K562 (cell line): Measurements from ENCODE around the gene TMEM191C. TPM values are rescaled to one million over a fixed set of nuclear protein-coding genes. Genes with fewer than 3 reads are reported as not detected.

ENCODE experiments used
- CHCHD3 ChIP-seq: fragments of 250-450 bp; sonication (Bioruptor Pico); IDR thresholded peaks from 2 replicates; pipeline ENCODE4 v2.1.2; 2022; ENCODE audit warnings: mild to moderate bottlenecking
- ESRRA ChIP-seq: fragments of 450-650 bp; IDR thresholded peaks from 2 replicates; pipeline ENCODE4 v1.6.1; 2014; ENCODE audit warnings: low read depth, mild to moderate bottlenecking, moderate library complexity, borderline replicate concordance
- HDAC6 ChIP-seq: IDR thresholded peaks from 2 replicates; pipeline ENCODE4 v1.6.1; 2012; ENCODE audit warnings: low read depth, mild to moderate bottlenecking, control low read depth, inconsistent platforms, low read length, moderate library complexity
- IRF2 ChIP-seq: sonication (generic); formaldehyde crosslinking; IDR thresholded peaks from 2 replicates; pipeline ENCODE4 v1.8.1; 2022; ENCODE audit warnings: mild to moderate bottlenecking, missing genetic modification reagents
- NKRF ChIP-seq: fragments of 450-650 bp; IDR thresholded peaks from 2 replicates; pipeline ENCODE4 v1.6.1; 2016; ENCODE audit warnings: borderline replicate concordance
- PHTF2 ChIP-seq: fragments of 250-450 bp; sonication (Bioruptor Pico); IDR thresholded peaks from 2 replicates; pipeline ENCODE4 v1.5.0; 2021; ENCODE audit warnings: mild to moderate bottlenecking
- PURB ChIP-seq: sonication (generic); formaldehyde crosslinking; IDR thresholded peaks from 2 replicates; pipeline ENCODE4 v1.9.0; 2021; ENCODE audit warnings: low read depth, mild to moderate bottlenecking, missing genetic modification reagents
- SIX5 ChIP-seq, 2 experiments: IDR thresholded peaks; 2 replicates each; pipeline ENCODE4 v1.6.1; 2011; ENCODE audit warnings: low read length in 2 of 2, borderline replicate concordance in 1 of 2, low read depth in 1 of 2, mild to moderate bottlenecking in 1 of 2, moderate library complexity in 1 of 2; ENCODE audit not compliant: insufficient read depth in 1 of 2
- THAP12 ChIP-seq: fragments of 250-450 bp; sonication (Bioruptor Pico); IDR thresholded peaks from 2 replicates; pipeline ENCODE4 v1.9.0; 2021; ENCODE audit warnings: mild to moderate bottlenecking, inconsistent platforms
- ZFX ChIP-seq: sonication (generic); formaldehyde crosslinking; IDR thresholded peaks from 2 replicates; pipeline ENCODE4 v1.8.0; 2022; ENCODE audit warnings: mild to moderate bottlenecking, missing genetic modification reagents, moderate library complexity
- ZNF143 ChIP-seq: sonication (generic); formaldehyde crosslinking; IDR thresholded peaks from 2 replicates; pipeline ENCODE4 v1.9.0; 2022; ENCODE audit warnings: mild to moderate bottlenecking, missing genetic modification reagents
- ZNF174 ChIP-seq: fragments of 250-450 bp; sonication (Bioruptor Pico); IDR thresholded peaks from 2 replicates; pipeline ENCODE4 v1.4.0; 2020; ENCODE audit warnings: mild to moderate bottlenecking
- ZNF282 ChIP-seq: sonication (generic); formaldehyde crosslinking; IDR thresholded peaks from 2 replicates; pipeline ENCODE4 v1.8.1; 2023; ENCODE audit warnings: missing genetic modification reagents
- ZNF589 ChIP-seq: fragments of 200-800 bp; sonication (Bioruptor generic); IDR thresholded peaks from 2 replicates; pipeline ENCODE4 v1.6.1; 2016; ENCODE audit warnings: low read depth, missing genetic modification characterization, missing compliant biosample characterization
- polyA plus RNA-seq, 8 experiments: library from polyadenylated mRNA; depleted of rRNA in 4 of 8; stranded (reverse) in 5 of 8; unstranded in 3 of 8; fragments of >200 nt; fragmentation: Nextera tagmentation in 2 of 8; fragmentation: Illumina TruSeq in 1 of 8; extraction: Ambion mirVana in 2 of 8; extraction: Trizol in 1 of 8; gene quantifications; 2 replicates each; pipeline versions ENCODE4 v1.2.1 to v1.2.3, GENCODE V29; 2011 to 2014; ENCODE audit warnings: inconsistent platforms in 1 of 8, missing spikeins in 1 of 8
- total RNA-seq, 7 experiments: library from RNA; depleted of rRNA in 6 of 7; stranded (reverse); fragments of >200 nt in 6 of 7; fragmentation: Illumina TruSeq in 2 of 7; extraction: Trizol in 2 of 7; gene quantifications; 2 replicates each; pipeline versions ENCODE4 v1.2.1 to v1.2.3, GENCODE V29; 2011 to 2021; ENCODE audit warnings: low replicate concordance in 1 of 7
- TF ChIP-seq, protein P1 (sequence below), 3 experiments: fragments of 200-800 bp in 1 of 3; fragments of 250-450 bp in 1 of 3; fragments of 450-650 bp in 1 of 3; sonication (Bioruptor Pico) in 1 of 3; sonication (Bioruptor generic) in 1 of 3; formaldehyde crosslinking in 1 of 3; IDR thresholded peaks; 2 replicates each; pipeline versions ENCODE4 v1.6.1 to v1.8.0; 2016 to 2022; ENCODE audit warnings: mild to moderate bottlenecking in 2 of 3, missing genetic modification characterization in 2 of 3, missing compliant biosample characterization in 1 of 3, moderate library complexity in 1 of 3
- TF ChIP-seq, protein P2 (sequence below): fragments of 450-650 bp; formaldehyde crosslinking; conservative IDR thresholded peaks from 2 replicates; pipeline ENCODE4 v1.4.0; 2022; ENCODE audit warnings: mild to moderate bottlenecking, missing genetic modification characterization

The TMEM191C gene
- total and polyA plus RNA-seq, 9 of the 15 experiments (the other 6 are each of a cell fraction or from before 2014, with no cell fraction given), result 0.15 to 7.1 (median 1.1) TPM

DNA sequence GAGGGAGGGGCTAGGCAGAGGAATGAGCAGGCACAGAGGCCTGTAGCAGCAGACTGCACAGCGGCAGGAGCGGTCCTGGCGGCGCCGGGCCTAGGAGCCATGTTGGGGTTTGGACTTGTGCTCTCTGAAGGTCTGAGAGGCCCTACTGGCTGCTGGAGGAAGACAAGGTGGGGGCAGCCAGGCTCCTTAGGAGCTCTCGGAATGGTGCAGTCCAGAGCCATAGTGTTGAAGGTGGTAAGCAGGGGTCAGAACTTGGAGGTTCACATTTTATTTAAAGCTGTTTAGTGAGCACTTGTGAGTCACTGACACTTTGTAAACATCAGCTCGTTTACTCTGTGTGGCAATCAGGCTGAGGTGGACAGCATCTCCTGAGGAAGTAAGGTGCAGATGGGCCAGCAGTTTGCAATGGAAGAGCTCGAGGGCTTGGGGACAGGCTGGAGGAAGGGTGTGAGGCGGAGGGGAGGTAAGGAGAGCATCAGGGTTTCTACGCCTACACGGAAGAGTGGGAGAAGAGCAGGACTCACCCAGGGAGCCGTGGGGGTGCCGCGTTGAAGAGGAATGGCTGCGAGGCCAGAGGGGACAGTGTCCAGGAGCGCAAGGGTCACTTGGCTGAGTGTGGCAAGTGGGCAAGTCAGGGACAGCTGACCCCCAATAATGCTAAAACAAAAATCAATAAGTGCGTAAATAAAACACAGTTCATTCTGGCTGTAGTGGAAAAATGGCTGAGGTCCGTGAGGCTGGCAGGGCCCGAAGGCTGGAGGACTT, 10.0 kb upstream of the TMEM191C start (continued):
- TF ChIP-seq, protein P1, sequence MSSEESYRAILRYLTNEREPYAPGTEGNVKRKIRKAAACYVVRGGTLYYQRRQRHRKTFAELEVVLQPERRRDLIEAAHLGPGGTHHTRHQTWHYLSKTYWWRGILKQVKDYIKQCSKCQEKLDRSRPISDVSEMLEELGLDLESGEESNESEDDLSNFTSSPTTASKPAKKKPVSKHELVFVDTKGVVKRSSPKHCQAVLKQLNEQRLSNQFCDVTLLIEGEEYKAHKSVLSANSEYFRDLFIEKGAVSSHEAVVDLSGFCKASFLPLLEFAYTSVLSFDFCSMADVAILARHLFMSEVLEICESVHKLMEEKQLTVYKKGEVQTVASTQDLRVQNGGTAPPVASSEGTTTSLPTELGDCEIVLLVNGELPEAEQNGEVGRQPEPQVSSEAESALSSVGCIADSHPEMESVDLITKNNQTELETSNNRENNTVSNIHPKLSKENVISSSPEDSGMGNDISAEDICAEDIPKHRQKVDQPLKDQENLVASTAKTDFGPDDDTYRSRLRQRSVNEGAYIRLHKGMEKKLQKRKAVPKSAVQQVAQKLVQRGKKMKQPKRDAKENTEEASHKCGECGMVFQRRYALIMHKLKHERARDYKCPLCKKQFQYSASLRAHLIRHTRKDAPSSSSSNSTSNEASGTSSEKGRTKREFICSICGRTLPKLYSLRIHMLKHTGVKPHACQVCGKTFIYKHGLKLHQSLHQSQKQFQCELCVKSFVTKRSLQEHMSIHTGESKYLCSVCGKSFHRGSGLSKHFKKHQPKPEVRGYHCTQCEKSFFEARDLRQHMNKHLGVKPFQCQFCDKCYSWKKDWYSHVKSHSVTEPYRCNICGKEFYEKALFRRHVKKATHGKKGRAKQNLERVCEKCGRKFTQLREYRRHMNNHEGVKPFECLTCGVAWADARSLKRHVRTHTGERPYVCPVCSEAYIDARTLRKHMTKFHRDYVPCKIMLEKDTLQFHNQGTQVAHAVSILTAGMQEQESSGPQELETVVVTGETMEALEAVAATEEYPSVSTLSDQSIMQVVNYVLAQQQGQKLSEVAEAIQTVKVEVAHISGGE (CRISPR knock-in tag; IDR thresholded peaks at IDR 0.05), result peak in 1 of 3 experiments; percentile 22; a peak in 1 of 6 replicates
- 0 out of 2 replicates have a peak, but pooled peaks have one; percentile 36 for TF ChIP-seq PHTF2
- peak; percentile 65; the same call in 1 of the 2 replicates for TF ChIP-seq HDAC6
- peak; percentile 9; the same call in 1 of the 2 replicates for TF ChIP-seq ZFX (CRISPR knock-in tag)
- peak; percentile 81; the same call in 1 of the 2 replicates for TF ChIP-seq THAP12 (CRISPR knock-in tag)
- no peak for TF ChIP-seq ZNF174 (CRISPR knock-in tag)
- TF ChIP-seq SIX5 (IDR thresholded peaks at IDR 0.05; ENCODE audit: borderline replicate concordance in 1 of 2, insufficient read depth in 1 of 2, low read depth in 1 of 2, low read length in 2 of 2), result peak in 1 of 2 experiments; percentile 8; a peak in 1 of 4 replicates
- 0 out of 2 replicates have a peak, but pooled peaks have one; percentile 20 for TF ChIP-seq ZNF282 (CRISPR knock-in tag)
- TF ChIP-seq ZNF143, result peak; percentile 12; the same call in 1 of the 2 replicates
- TF ChIP-seq NKRF, result no peak
- TF ChIP-seq ZNF589 (CRISPR knock-in tag), result no peak
- TF ChIP-seq PURB (CRISPR knock-in tag), result 0 out of 2 replicates have a peak, but pooled peaks have one; percentile 39
- no peak for TF ChIP-seq ESRRA
- TF ChIP-seq IRF2 (CRISPR knock-in tag), result peak; percentile 56; the same call in 1 of the 2 replicates
- TF ChIP-seq, protein P2, sequence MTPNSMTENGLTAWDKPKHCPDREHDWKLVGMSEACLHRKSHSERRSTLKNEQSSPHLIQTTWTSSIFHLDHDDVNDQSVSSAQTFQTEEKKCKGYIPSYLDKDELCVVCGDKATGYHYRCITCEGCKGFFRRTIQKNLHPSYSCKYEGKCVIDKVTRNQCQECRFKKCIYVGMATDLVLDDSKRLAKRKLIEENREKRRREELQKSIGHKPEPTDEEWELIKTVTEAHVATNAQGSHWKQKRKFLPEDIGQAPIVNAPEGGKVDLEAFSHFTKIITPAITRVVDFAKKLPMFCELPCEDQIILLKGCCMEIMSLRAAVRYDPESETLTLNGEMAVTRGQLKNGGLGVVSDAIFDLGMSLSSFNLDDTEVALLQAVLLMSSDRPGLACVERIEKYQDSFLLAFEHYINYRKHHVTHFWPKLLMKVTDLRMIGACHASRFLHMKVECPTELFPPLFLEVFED (CRISPR knock-in tag), result 0 out of 2 replicates have a peak, but pooled peaks have one; percentile 21
- 0 out of 2 replicates have a peak, but pooled peaks have one; percentile 72 for TF ChIP-seq CHCHD3 (CRISPR knock-in tag)
